ENCODE data around the gene BICDL1. TPM values are rescaled to one million over a fixed set of nuclear protein-coding genes. Genes with fewer than 3 reads are reported as not detected.

BICDL1 gene
- total and polyA plus RNA-seq, 2 donors (not counting 3 experiments of a cell fraction or from before 2014, with no cell fraction given) = 0.19 TPM; not detected in 1

DNA sequence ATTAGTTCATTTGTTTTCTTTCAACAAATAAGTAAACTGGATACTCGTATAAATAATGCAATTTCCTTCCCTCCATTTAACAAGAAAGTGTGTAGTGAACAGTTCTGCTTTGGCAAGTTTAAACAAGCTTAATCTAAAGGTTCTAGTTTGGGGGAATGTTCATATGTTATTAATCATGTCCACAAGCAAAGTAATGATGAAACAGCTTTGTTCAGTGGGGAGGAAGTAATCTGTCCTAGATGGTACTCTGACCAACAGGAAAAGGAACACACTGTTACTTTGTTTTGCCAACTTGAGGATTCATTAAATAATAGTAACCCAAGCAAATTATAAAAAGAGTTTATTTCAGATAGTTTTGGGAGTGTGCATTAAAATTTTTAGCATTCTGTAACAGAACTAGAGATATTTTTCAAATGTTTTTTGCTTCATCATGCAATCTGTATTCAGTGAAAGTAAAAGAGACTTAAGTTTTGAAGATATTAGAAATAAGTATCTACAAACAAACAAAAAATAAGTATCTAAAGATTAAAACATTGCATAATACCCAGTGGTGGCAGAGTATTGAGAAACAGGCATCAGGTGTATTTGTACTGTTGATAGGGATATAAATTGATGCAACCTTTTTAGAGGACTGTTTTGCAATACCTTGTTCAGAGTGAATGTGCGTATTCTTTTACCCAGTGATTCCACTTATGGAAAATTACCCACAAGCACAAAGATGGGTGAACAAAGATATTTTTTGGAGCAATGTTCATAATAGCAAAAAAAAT, 66.4 kb downstream of the BICDL1 start:
- CTCF ChIA-PET = no interaction called here
- no TSS peak for BruUV-seq (replicated peaks)

More for the DNA sequence above, 66.4 kb downstream of the BICDL1 start:
- no peaks in the 10 kb centered on the region for H3K36me3 ChIP-seq (ENCODE audit: control insufficient read depth in 2 of 2, extremely low read depth in 1 of 2, insufficient read depth in 2 of 2, low read length in 2 of 2)
- no peak for FAIRE-seq
- H3K4me1 ChIP-seq (ENCODE audit: control insufficient read depth, extremely low read depth, insufficient read depth, low read length) = no peaks in the 10 kb centered on the region
- H3K4me3 ChIP-seq (replicated peaks in 1 of 3; ENCODE audit: insufficient read depth in 1 of 3, low read depth in 1 of 3, low read length in 3 of 3) = no peak overlapping the region
- no peaks in the 10 kb centered on the region for H3K9me1 ChIP-seq (replicated peaks; ENCODE audit: control insufficient read depth, extremely low read depth, insufficient read depth, low read length)
- no peak overlapping the region for H2AFZ ChIP-seq (ENCODE audit: low read depth, low read length)
- TF ChIP-seq POLR2A (IDR thresholded peaks at IDR 0.05; ENCODE audit: low read depth, low read length) (no peak), EZH2 (IDR thresholded peaks at IDR 0.05; ENCODE audit: borderline replicate concordance, low read depth, low read length, severe bottlenecking) (no peak), JUN (IDR thresholded peaks at IDR 0.05; ENCODE audit: borderline replicate concordance, insufficient read depth, insufficient read length, low read depth) (no peak), FOS (IDR thresholded peaks at IDR 0.05; ENCODE audit: borderline replicate concordance, insufficient read depth, low read length) (no peak), MYC (IDR thresholded peaks at IDR 0.05; ENCODE audit: low read depth, low read length) (no peak), GATA2 (IDR thresholded peaks at IDR 0.05; ENCODE audit: insufficient read depth, insufficient read length, low read depth, low read length) (no peak), POLR2AphosphoS5 (IDR thresholded peaks at IDR 0.05; ENCODE audit: insufficient read depth, low read depth, low read length) (no peak)
- TF ChIP-seq, protein P1, sequence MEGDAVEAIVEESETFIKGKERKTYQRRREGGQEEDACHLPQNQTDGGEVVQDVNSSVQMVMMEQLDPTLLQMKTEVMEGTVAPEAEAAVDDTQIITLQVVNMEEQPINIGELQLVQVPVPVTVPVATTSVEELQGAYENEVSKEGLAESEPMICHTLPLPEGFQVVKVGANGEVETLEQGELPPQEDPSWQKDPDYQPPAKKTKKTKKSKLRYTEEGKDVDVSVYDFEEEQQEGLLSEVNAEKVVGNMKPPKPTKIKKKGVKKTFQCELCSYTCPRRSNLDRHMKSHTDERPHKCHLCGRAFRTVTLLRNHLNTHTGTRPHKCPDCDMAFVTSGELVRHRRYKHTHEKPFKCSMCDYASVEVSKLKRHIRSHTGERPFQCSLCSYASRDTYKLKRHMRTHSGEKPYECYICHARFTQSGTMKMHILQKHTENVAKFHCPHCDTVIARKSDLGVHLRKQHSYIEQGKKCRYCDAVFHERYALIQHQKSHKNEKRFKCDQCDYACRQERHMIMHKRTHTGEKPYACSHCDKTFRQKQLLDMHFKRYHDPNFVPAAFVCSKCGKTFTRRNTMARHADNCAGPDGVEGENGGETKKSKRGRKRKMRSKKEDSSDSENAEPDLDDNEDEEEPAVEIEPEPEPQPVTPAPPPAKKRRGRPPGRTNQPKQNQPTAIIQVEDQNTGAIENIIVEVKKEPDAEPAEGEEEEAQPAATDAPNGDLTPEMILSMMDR (IDR thresholded peaks at IDR 0.05; ENCODE audit: extremely low read depth in 1 of 2, insufficient read depth in 1 of 2, low read depth in 1 of 2, low read length in 2 of 2) = no peak
- TF ChIP-seq, protein P2, sequence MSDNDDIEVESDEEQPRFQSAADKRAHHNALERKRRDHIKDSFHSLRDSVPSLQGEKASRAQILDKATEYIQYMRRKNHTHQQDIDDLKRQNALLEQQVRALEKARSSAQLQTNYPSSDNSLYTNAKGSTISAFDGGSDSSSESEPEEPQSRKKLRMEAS (IDR thresholded peaks at IDR 0.05; ENCODE audit: insufficient read depth, insufficient read length) = no peak
- peaks cover 0 to 4% of the 10 kb centered on the region in 2 experiments for H3K27me3 ChIP-seq (ENCODE audit: control insufficient read depth in 2 of 2, insufficient read depth in 2 of 2, low read length in 2 of 2)
- no peak overlapping the region for H3K4me2 ChIP-seq (ENCODE audit: insufficient read depth, low read length)
- H3K79me2 ChIP-seq (ENCODE audit: control insufficient read depth, insufficient read depth, low read length) = no peaks in the 10 kb centered on the region
- intact Hi-C loops (cut with micrococcal nuclease) (no loop called here), dilution Hi-C loops (cut with MboI; ENCODE audit: extremely low pct_ligation_motif_present, low sequenced_read_pairs) (no loop called here)
- H3K9me3 ChIP-seq (replicated peaks; ENCODE audit: control insufficient read depth, insufficient read depth, low read length) = no peaks in the 10 kb centered on the region
- POLR2A ChIA-PET = no interaction called here
- no peak for DNase-seq (ENCODE audit: low read depth, low spot score)
- H4K20me1 ChIP-seq (replicated peaks; ENCODE audit: control insufficient read depth, extremely low read depth, insufficient read depth, low read length) = no peaks in the 10 kb centered on the region
- H3K27ac ChIP-seq (ENCODE audit: insufficient read depth, low read depth, low read length) = no peak overlapping the region
- H3K9ac ChIP-seq (replicated peaks; ENCODE audit: extremely low read depth, insufficient read depth, low read length) = no peak overlapping the region

Data from endothelial cell of umbilical vein (primary cell).